Gastrocnemius medialis (tissue), 4 donors: ENCODE results near the gene PALLD.

Experiments used
- POLR2A ChIP-seq, 2 donors: fragments of 450-650 bp; IDR thresholded peaks; one replicate each; pipeline ENCODE4 v1.6.1; 2017; ENCODE audit warnings: antibody characterized with exemption in 2 of 2, mild to moderate bottlenecking in 2 of 2, moderate library complexity in 2 of 2
- TF ChIP-seq, protein P1 (sequence below), 5 experiments: fragments of 450-650 bp in 3 of 5; fragments of 200-600 bp in 2 of 5; sonication (generic) in 2 of 5; IDR thresholded peaks in 4 of 5; conservative IDR thresholded peaks in 1 of 5; 1 replicate in 4 of 5; 2 replicates in 1 of 5; pipeline ENCODE4 v1.5.1; 2016 to 2019; ENCODE audit warnings: antibody characterized with exemption in 5 of 5, mild to moderate bottlenecking in 3 of 5, moderate library complexity in 3 of 5

DNA sequence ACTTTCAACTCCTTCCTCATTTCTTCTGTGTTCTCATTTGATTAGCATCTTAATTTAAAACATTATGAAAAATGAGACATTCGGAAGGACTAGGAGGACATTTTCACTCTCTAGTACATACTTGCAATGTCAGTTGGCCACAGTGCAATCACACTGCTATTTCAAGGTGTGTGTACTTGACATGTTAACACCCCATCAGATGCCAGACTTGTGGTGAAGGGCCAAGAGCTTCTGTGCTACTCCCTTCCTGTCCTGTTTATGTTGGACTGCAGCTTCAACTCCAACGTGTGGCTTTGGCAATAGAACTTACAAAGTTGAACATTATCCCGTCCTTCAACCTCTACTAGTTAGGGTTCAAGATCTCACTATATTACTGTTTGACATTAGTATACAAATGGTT, 221.0 kb downstream of the PALLD start:
- TF ChIP-seq, protein P1, sequence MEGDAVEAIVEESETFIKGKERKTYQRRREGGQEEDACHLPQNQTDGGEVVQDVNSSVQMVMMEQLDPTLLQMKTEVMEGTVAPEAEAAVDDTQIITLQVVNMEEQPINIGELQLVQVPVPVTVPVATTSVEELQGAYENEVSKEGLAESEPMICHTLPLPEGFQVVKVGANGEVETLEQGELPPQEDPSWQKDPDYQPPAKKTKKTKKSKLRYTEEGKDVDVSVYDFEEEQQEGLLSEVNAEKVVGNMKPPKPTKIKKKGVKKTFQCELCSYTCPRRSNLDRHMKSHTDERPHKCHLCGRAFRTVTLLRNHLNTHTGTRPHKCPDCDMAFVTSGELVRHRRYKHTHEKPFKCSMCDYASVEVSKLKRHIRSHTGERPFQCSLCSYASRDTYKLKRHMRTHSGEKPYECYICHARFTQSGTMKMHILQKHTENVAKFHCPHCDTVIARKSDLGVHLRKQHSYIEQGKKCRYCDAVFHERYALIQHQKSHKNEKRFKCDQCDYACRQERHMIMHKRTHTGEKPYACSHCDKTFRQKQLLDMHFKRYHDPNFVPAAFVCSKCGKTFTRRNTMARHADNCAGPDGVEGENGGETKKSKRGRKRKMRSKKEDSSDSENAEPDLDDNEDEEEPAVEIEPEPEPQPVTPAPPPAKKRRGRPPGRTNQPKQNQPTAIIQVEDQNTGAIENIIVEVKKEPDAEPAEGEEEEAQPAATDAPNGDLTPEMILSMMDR (IDR thresholded peaks at IDR 0.05 in 4 of 5, conservative IDR thresholded peaks at IDR 0.05 in 1 of 5): no peak
- TF ChIP-seq POLR2A (IDR thresholded peaks at IDR 0.05): no peak
